IMR-90 (cell line): ENCODE measurements around the gene KLC1. TPM values are rescaled to one million over a fixed set of nuclear protein-coding genes. Genes with fewer than 3 reads are reported as not detected.

Experiments used
- ATAC-seq: fragments of 200-7000 bp; cut with Tn5 transposase; 2 replicates; pipeline ENCODE4 v1.9.1; 2020; ENCODE audit warnings: low read depth, mild to moderate bottlenecking, moderate library complexity
- BruUV-seq: library from RNA; stranded (reverse); fragments of 400-500 nt; replicated peaks from 2 replicates; lab custom pipeline; 2021; lab: Mats Ljungman, UMichigan
- CTCF ChIA-PET: fragments of 300-600 bp; formaldehyde crosslinking; extraction: SDS; loops from one replicate; lab custom pipeline; 2021; ENCODE audit warnings: antibody characterized with exemption; lab: Yijun Ruan, JAX
- POLR2A ChIA-PET: fragments of 300-600 bp; sonication (Branson Sonifier 250); formaldehyde crosslinking; loops from one replicate; lab custom pipeline; 2022; ENCODE audit warnings: antibody characterized with exemption; ENCODE audit not compliant: unreplicated experiment; lab: Charles Lee
- DNase-seq: peaks from one replicate; pipeline ENCODE4 v3.0.0; 2013
- H2AFZ ChIP-seq: replicated peaks from 2 replicates; pipeline ENCODE3; 2013; ENCODE audit warnings: low read length, mild to moderate bottlenecking; ENCODE audit not compliant: poor library complexity
- H2AK5ac ChIP-seq: 2 replicates; pipeline ENCODE4 v1.6.1; 2013; ENCODE audit warnings: low read depth, low read length, inconsistent platforms
- H2AK9ac ChIP-seq: replicated peaks from 2 replicates; pipeline ENCODE3; 2013; ENCODE audit warnings: mild to moderate bottlenecking, low read depth, low read length, moderate library complexity; ENCODE audit not compliant: poor library complexity
- H2BK120ac ChIP-seq: 2 replicates; pipeline ENCODE4 v1.6.1; 2013; ENCODE audit warnings: low read depth, low read length, inconsistent platforms
- H2BK15ac ChIP-seq: 3 replicates; pipeline ENCODE4 v1.6.1; 2013; ENCODE audit warnings: low read depth, low read length, inconsistent platforms
- H2BK20ac ChIP-seq: 2 replicates; pipeline ENCODE4 v1.6.1; 2013; ENCODE audit warnings: low read depth, mild to moderate bottlenecking, inconsistent platforms, low read length, moderate library complexity
- H2BK5ac ChIP-seq: 2 replicates; pipeline ENCODE4 v1.6.1; 2013; ENCODE audit warnings: mild to moderate bottlenecking, low read depth, low read length, inconsistent platforms; ENCODE audit not compliant: poor library complexity, severe bottlenecking
- H3K14ac ChIP-seq: replicated peaks from 2 replicates; pipeline ENCODE4 v1.6.1; 2013; ENCODE audit warnings: low read depth, low read length, inconsistent platforms
- H3K18ac ChIP-seq: 2 replicates; pipeline ENCODE4 v1.6.1; 2013; ENCODE audit warnings: low read depth, low read length, control low read depth
- H3K23ac ChIP-seq: 2 replicates; pipeline ENCODE4 v1.6.1; 2013; ENCODE audit warnings: low read depth, low read length, inconsistent platforms
- H3K27ac ChIP-seq: 2 replicates; pipeline ENCODE4 v1.5.1; 2013; ENCODE audit warnings: mild to moderate bottlenecking, control low read depth, low read length; ENCODE audit not compliant: insufficient read depth
- H3K27me3 ChIP-seq: 2 replicates; pipeline ENCODE4 v1.6.1; 2013; ENCODE audit warnings: low read length; ENCODE audit not compliant: control insufficient read depth, insufficient read depth
- H3K36me3 ChIP-seq: 2 replicates; pipeline ENCODE4 v1.6.1; 2013; ENCODE audit warnings: low read length, mixed read lengths; ENCODE audit not compliant: control insufficient read depth, insufficient read depth
- H3K4ac ChIP-seq: 2 replicates; pipeline ENCODE4 v1.6.1; 2013; ENCODE audit warnings: low read depth, low read length, inconsistent platforms
- H3K4me1 ChIP-seq: 2 replicates; pipeline ENCODE4 v1.6.1; 2013; ENCODE audit warnings: low read length, mixed read lengths; ENCODE audit not compliant: control insufficient read depth, insufficient read depth
- H3K4me2 ChIP-seq: 2 replicates; pipeline ENCODE4 v1.6.1; 2013; ENCODE audit warnings: low read depth, mild to moderate bottlenecking, control low read depth, low read length, moderate library complexity
- H3K4me3 ChIP-seq: 2 replicates; pipeline ENCODE4 v1.5.1; 2013; ENCODE audit warnings: low read depth, mild to moderate bottlenecking, control low read depth, low read length, moderate library complexity; ENCODE audit not compliant: insufficient read depth
- H3K56ac ChIP-seq: 2 replicates; pipeline ENCODE4 v1.6.1; 2013; ENCODE audit warnings: low read length, inconsistent platforms; ENCODE audit not compliant: insufficient read depth; ENCODE audit errors: extremely low read depth
- H3K79me1 ChIP-seq, 2 experiments: 2 replicates each; pipeline ENCODE4 v1.6.1; 2013; ENCODE audit warnings: low read length in 2 of 2, inconsistent platforms in 1 of 2, low read depth in 1 of 2
- H3K9ac ChIP-seq: 2 replicates; pipeline ENCODE4 v1.6.1; 2013; ENCODE audit warnings: low read depth, low read length, control low read depth
- H3K9me1 ChIP-seq: 2 replicates; pipeline ENCODE4 v1.6.1; 2013; ENCODE audit warnings: low read length, inconsistent platforms; ENCODE audit not compliant: insufficient read depth
- H3K9me3 ChIP-seq: 2 replicates; pipeline ENCODE4 v1.6.1; 2013; ENCODE audit warnings: low read length; ENCODE audit not compliant: control insufficient read depth, insufficient read depth
- H4K20me1 ChIP-seq: 2 replicates; pipeline ENCODE4 v1.6.1; 2013; ENCODE audit warnings: low read length, inconsistent platforms; ENCODE audit not compliant: insufficient read depth
- H4K5ac ChIP-seq: 2 replicates; pipeline ENCODE4 v1.6.1; 2013; ENCODE audit warnings: mild to moderate bottlenecking, low read depth, low read length, control low read depth
- H4K8ac ChIP-seq, 2 experiments: 2 replicates each; pipeline ENCODE4 v1.6.1; 2013; ENCODE audit warnings: low read depth in 2 of 2, low read length in 2 of 2, control low read depth in 1 of 2, inconsistent platforms in 1 of 2
- H4K91ac ChIP-seq: 2 replicates; pipeline ENCODE4 v1.6.1; 2013; ENCODE audit warnings: low read depth, low read length, inconsistent platforms; ENCODE audit not compliant: insufficient read depth
- BHLHE40 ChIP-seq: fragments of 150-350 bp; IDR thresholded peaks from 2 replicates; pipeline ENCODE4 v1.6.1; 2016; ENCODE audit warnings: mild to moderate bottlenecking, low read depth, low read length
- CEBPB ChIP-seq: IDR thresholded peaks from 2 replicates; pipeline ENCODE4 v1.6.1; 2012; ENCODE audit warnings: low read depth, low read length, improper control_type of control experiment
- CHD1 ChIP-seq: IDR thresholded peaks from 2 replicates; pipeline ENCODE4 v1.6.1; 2012; ENCODE audit warnings: low read depth, low read length, improper control_type of control experiment
- CTCF ChIP-seq: conservative IDR thresholded peaks from 2 replicates; pipeline ENCODE4 v1.5.1; 2012; ENCODE audit warnings: mild to moderate bottlenecking, low read depth, low read length, improper control_type of control experiment
- ELK1 ChIP-seq: fragments of 150-350 bp; IDR thresholded peaks from 2 replicates; pipeline ENCODE4 v1.6.1; 2016; ENCODE audit warnings: low read depth, mild to moderate bottlenecking, low read length, moderate library complexity, borderline replicate concordance
- FOS ChIP-seq: fragments of 150-350 bp; IDR thresholded peaks from 2 replicates; pipeline ENCODE4 v1.6.1; 2016; ENCODE audit warnings: low read depth, low read length
- MAFK ChIP-seq: IDR thresholded peaks from 2 replicates; pipeline ENCODE4 v1.6.1; 2012; ENCODE audit warnings: low read depth, low read length, improper control_type of control experiment
- MXI1 ChIP-seq: IDR thresholded peaks from 2 replicates; pipeline ENCODE4 v1.6.1; 2012; ENCODE audit warnings: low read depth, mild to moderate bottlenecking, low read length, moderate library complexity, borderline replicate concordance
- NFE2L2 ChIP-seq: fragments of 150-350 bp; IDR thresholded peaks from 2 replicates; pipeline ENCODE4 v1.6.1; 2016; ENCODE audit warnings: low read depth, mild to moderate bottlenecking, low read length
- POLR2A ChIP-seq: IDR thresholded peaks from 2 replicates; pipeline ENCODE4 v1.6.1; 2012; ENCODE audit warnings: mild to moderate bottlenecking, low read depth, low read length
- RCOR1 ChIP-seq: IDR thresholded peaks from 2 replicates; pipeline ENCODE4 v1.6.1; 2012; ENCODE audit warnings: mild to moderate bottlenecking, low read length, improper control_type of control experiment; ENCODE audit not compliant: insufficient replicate concordance
- RFX5 ChIP-seq: IDR thresholded peaks from 2 replicates; pipeline ENCODE4 v1.8.0; 2012; ENCODE audit warnings: low read depth, mild to moderate bottlenecking, low read length, moderate library complexity
- SMC3 ChIP-seq: fragments of 150-350 bp; IDR thresholded peaks from 2 replicates; pipeline ENCODE4 v1.6.1; 2016; ENCODE audit warnings: low read depth, mild to moderate bottlenecking, antibody characterized with exemption, low read length, moderate library complexity
- USF2 ChIP-seq: fragments of 150-350 bp; IDR thresholded peaks from 2 replicates; pipeline ENCODE4 v1.6.1; 2017; ENCODE audit warnings: mild to moderate bottlenecking, antibody characterized with exemption, low read length, low read depth
- WGBS, 2 experiments: methylation state at CpG; one replicate each; pipeline versions ENCODE4 v1.1.5 to v1.1.7; 2013; ENCODE audit warnings: missing lambda C conversion rate in 2 of 2; ENCODE audit not compliant: insufficient read length in 1 of 2; ENCODE audit errors: extremely low coverage in 2 of 2; 5-methylcytosine and 5-hydroxymethylcytosine counted together
- dilution Hi-C: fragments of 300-500 bp; cut with HindIII; formaldehyde crosslinking; loops from one replicate; pipeline ENCODE4 v1.14.3; 2018; ENCODE audit warnings: low sequenced_read_pairs; ENCODE audit not compliant: unreplicated experiment
- in situ Hi-C: fragments of 300-500 bp; cut with MboI; formaldehyde crosslinking; loops from 3 replicates; pipeline ENCODE4 v1.14.3; 2019; ENCODE audit warnings: low sequenced_read_pairs, inconsistent platforms, mixed read lengths
- intact Hi-C: fragments of 100-400 bp; cut with micrococcal nuclease; formaldehyde crosslinking; loops from 2 replicates; pipeline ENCODE4 v1.10.0; 2022
- polyA plus RNA-seq, 3 experiments: library from polyadenylated mRNA; depleted of rRNA; stranded (reverse); fragments of >200 nt; gene quantifications; 2 replicates each; pipeline ENCODE4 v1.2.3, GENCODE V29; 2012; ENCODE audit warnings: low replicate concordance in 1 of 3
- total RNA-seq: library from RNA; depleted of rRNA; stranded (reverse); fragments of >200 nt; gene quantifications from 2 replicates; pipeline ENCODE4 v1.2.3, GENCODE V29; 2012

Gene KLC1
- total and polyA plus RNA-seq, 2 of the 4 experiments (the other 2 are of a cell fraction) = 101 to 157 TPM

GRCh38 chr14:103738701-103739451 lies 109.9 kb downstream of the KLC1 start:
- no peak overlapping the region for H2BK15ac ChIP-seq
- no peaks in the 10 kb centered on the region for H3K9me3 ChIP-seq
- H3K9me1 ChIP-seq = peaks cover 7% of the 10 kb centered on the region; the same call in 1 of the 2 replicates
- no peak overlapping the region for H2BK120ac ChIP-seq
- no peak overlapping the region for H3K4me2 ChIP-seq
- H3K4me3 ChIP-seq = no peak overlapping the region
- no peak overlapping the region for H3K9ac ChIP-seq
- peaks cover 2% of the 10 kb centered on the region; the same call in 1 of the 2 replicates for H3K4me1 ChIP-seq
- H3K27me3 ChIP-seq = no peaks in the 10 kb centered on the region
- in situ Hi-C loops = no loop called here
- H3K79me1 ChIP-seq = 0 out of 4 replicates have a peak, but pooled peaks cover 0 to 2% of the 10 kb centered on the region in 2 experiments
- DNase-seq = no peak
- TF ChIP-seq USF2 (no peak), RFX5 (no peak), CEBPB (no peak), ELK1 (no peak), BHLHE40 (no peak), MXI1 (no peak), NFE2L2 (no peak), CHD1 (no peak), SMC3 (no peak), POLR2A (no peak), CTCF (no peak), MAFK (no peak), RCOR1 (no peak), FOS (no peak)
- CTCF ChIA-PET = no interaction called here
- no peak overlapping the region for H3K56ac ChIP-seq
- WGBS, 2 experiments = 100% methylated on average over 1 of the region's 34 CpGs; no CpG with 5 or more reads in 1 of the 2 experiments
- no peak for ATAC-seq
- H2AK9ac ChIP-seq = no peak overlapping the region
- H4K91ac ChIP-seq = no peak overlapping the region
- dilution Hi-C loops = no loop called here
- no peak overlapping the region for H3K4ac ChIP-seq
- no peak overlapping the region for H2AFZ ChIP-seq
- H4K20me1 ChIP-seq = no peaks in the 10 kb centered on the region
- no peak overlapping the region for H4K5ac ChIP-seq
- no TSS peak for BruUV-seq
- H3K14ac ChIP-seq = no peak overlapping the region
- no peak overlapping the region for H3K18ac ChIP-seq
- H3K36me3 ChIP-seq = peaks cover 8% of the 10 kb centered on the region
- H2AK5ac ChIP-seq = no peak overlapping the region
- no peak overlapping the region for H3K23ac ChIP-seq
- H3K27ac ChIP-seq = no peak overlapping the region
- H2BK20ac ChIP-seq = no peak overlapping the region
- H4K8ac ChIP-seq = no peak overlapping the region
- no peak overlapping the region for H2BK5ac ChIP-seq
- intact Hi-C loops = no loop called here
- POLR2A ChIA-PET = no interaction called here
